Fibroblast of lung (primary cell): ENCODE data around the gene FRK.

Source experiments
- EZH2 ChIP-seq: IDR thresholded peaks from 2 replicates; pipeline ENCODE4 v1.5.1; 2012; ENCODE audit warnings: low read length, control low read depth, mild to moderate bottlenecking; ENCODE audit errors: missing control alignments
- TF ChIP-seq, protein P1 (sequence below), 2 donors: IDR thresholded peaks in 1 of 2; conservative IDR thresholded peaks in 1 of 2; 1 replicate in 1 of 2; 2 replicates in 1 of 2; pipeline ENCODE4 v1.5.1; 2011 to 2012; ENCODE audit warnings: low read length in 2 of 2, control low read depth in 1 of 2, inconsistent platforms in 1 of 2, low read depth in 1 of 2, mild to moderate bottlenecking in 1 of 2

DNA sequence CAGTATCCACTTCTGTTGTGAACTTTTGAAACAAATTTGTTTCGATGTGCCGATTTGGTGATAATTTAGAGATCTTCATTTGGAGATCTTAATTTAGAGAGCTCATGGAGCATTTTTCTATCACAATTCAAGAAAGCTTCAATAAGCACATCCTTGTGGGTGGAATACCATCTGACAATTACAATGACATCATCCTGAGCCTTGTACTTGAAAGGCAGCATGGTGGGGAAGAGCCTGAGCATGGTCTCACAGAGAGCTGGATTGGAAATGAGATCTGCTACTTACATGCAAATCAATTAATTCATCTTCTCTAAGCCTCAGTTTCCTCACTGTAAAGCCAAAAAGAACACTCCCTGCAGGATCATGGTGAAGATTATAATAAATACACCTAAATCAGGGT lies 75.9 kb downstream of the FRK start:
- TF ChIP-seq, protein P1, sequence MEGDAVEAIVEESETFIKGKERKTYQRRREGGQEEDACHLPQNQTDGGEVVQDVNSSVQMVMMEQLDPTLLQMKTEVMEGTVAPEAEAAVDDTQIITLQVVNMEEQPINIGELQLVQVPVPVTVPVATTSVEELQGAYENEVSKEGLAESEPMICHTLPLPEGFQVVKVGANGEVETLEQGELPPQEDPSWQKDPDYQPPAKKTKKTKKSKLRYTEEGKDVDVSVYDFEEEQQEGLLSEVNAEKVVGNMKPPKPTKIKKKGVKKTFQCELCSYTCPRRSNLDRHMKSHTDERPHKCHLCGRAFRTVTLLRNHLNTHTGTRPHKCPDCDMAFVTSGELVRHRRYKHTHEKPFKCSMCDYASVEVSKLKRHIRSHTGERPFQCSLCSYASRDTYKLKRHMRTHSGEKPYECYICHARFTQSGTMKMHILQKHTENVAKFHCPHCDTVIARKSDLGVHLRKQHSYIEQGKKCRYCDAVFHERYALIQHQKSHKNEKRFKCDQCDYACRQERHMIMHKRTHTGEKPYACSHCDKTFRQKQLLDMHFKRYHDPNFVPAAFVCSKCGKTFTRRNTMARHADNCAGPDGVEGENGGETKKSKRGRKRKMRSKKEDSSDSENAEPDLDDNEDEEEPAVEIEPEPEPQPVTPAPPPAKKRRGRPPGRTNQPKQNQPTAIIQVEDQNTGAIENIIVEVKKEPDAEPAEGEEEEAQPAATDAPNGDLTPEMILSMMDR (conservative IDR thresholded peaks at IDR 0.05 in 1 of 2, IDR thresholded peaks at IDR 0.05 in 1 of 2; ENCODE audit: low read depth in 1 of 2, low read length in 2 of 2) = no peak
- TF ChIP-seq EZH2 = no peak
